OCI-LY7 (cell line): ENCODE data around the gene TMEM147.

Experiments used
- EZH2phosphoT487 ChIP-seq: fragments of 200-600 bp; sonication (generic); IDR thresholded peaks from 2 replicates; pipeline ENCODE4 v1.6.1; 2018; ENCODE audit warnings: low read depth, borderline replicate concordance, mild to moderate bottlenecking, mixed run types, antibody characterized with exemption, low read length, moderate library complexity, mixed read lengths
- TF ChIP-seq, protein P1 (sequence below): fragments of 200-600 bp; sonication (generic); conservative IDR thresholded peaks from 2 replicates; pipeline ENCODE4 v1.5.1; 2014; ENCODE audit warnings: mild to moderate bottlenecking, antibody characterized with exemption, low read length, moderate library complexity, mixed read lengths

DNA sequence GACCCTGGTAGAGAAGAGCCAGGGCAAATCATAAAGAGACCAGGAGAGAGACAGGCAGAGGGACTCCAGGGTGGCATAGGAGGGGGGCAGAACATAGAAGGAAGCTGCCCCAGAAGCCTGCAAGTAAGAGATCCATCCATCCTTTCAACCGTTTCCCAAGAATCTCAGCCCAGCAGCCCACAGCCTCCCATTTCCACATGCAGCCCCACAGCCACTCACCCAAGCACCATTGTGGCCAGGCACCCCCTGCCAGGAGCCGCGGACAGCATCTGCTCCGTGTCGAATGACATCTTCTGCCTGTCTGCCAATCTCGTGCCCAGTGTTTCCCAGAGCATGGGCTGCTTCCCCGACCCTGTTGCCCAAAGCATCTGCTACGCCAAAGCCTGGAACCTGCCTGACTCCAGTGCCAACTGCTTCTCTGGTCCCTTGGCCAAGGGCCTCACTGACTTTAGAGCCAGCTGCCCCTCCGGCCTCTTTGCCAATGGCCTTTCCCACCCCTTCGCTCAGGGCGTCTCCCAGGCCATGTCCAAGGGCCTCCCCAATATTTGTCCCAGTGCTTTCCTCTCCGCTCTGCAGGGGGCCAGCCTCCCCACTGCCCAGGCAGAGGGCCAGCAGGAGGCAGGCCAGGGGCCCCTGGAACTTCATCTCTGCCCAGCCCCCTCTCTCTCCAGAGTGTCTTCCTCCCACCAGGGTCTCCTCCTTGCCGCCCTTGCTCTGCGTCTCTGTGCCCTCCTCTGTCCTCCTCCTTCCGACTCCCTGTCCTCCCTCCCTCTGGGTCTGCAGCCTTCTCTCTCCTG lies 32.4 kb upstream of the TMEM147 start:
- TF ChIP-seq, protein P1, sequence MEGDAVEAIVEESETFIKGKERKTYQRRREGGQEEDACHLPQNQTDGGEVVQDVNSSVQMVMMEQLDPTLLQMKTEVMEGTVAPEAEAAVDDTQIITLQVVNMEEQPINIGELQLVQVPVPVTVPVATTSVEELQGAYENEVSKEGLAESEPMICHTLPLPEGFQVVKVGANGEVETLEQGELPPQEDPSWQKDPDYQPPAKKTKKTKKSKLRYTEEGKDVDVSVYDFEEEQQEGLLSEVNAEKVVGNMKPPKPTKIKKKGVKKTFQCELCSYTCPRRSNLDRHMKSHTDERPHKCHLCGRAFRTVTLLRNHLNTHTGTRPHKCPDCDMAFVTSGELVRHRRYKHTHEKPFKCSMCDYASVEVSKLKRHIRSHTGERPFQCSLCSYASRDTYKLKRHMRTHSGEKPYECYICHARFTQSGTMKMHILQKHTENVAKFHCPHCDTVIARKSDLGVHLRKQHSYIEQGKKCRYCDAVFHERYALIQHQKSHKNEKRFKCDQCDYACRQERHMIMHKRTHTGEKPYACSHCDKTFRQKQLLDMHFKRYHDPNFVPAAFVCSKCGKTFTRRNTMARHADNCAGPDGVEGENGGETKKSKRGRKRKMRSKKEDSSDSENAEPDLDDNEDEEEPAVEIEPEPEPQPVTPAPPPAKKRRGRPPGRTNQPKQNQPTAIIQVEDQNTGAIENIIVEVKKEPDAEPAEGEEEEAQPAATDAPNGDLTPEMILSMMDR: no peak
- TF ChIP-seq EZH2phosphoT487: no peak
